ENCODE data around the gene DTX3.
"Not testable (repeated sequence)": the region's sequence is repeated elsewhere in the genome, so short reads cannot be mapped to it uniquely, and the experiment has no call there.

Gene DTX3

DNA sequence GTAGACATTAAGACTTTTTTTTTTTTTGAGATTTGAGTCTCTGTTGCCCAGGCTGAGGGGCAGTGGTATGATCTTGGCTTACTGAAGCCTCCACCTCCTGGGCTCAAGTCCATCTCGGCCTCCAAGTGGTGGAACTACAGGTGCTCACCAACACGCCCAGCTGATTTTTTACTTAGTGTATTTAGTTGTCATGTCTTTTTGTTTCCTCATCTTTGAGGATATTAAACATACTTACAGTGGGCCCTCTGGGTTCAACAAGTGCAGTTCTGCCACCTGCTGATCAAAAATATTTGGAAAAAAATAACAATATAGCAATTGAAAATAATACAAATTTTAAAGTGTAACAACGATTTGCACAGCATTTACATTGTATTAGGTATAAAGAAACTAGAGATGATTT lies 32.7 kb downstream of the DTX3 start:
- DNase-seq (ENCODE audit: low read depth): no peak
- TF ChIP-seq, protein P1, sequence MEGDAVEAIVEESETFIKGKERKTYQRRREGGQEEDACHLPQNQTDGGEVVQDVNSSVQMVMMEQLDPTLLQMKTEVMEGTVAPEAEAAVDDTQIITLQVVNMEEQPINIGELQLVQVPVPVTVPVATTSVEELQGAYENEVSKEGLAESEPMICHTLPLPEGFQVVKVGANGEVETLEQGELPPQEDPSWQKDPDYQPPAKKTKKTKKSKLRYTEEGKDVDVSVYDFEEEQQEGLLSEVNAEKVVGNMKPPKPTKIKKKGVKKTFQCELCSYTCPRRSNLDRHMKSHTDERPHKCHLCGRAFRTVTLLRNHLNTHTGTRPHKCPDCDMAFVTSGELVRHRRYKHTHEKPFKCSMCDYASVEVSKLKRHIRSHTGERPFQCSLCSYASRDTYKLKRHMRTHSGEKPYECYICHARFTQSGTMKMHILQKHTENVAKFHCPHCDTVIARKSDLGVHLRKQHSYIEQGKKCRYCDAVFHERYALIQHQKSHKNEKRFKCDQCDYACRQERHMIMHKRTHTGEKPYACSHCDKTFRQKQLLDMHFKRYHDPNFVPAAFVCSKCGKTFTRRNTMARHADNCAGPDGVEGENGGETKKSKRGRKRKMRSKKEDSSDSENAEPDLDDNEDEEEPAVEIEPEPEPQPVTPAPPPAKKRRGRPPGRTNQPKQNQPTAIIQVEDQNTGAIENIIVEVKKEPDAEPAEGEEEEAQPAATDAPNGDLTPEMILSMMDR (IDR thresholded peaks at IDR 0.05; ENCODE audit: control insufficient read depth, extremely low read depth, insufficient read depth): no peak
- H3K4me3 ChIP-seq (ENCODE audit: low read depth, low read length): no peak overlapping the region

DNA sequence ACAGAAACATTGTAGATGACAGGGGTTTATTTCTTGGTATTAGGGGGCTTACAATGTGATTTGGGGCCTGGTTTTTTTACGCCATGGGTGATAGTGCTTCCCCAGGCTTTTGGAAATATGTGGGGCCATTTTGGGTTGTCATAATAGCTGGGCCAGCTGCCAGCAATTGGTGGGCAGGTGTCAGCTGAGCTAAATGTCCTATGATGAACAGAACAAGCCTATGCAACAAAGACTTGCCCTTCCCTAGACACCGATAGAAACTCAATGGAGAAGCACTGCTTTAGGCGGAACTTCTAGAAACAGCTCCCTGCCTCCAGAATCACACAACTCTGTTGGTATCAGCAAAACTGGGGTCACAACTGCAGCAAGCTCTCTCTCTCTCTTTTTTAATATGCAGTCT lies 33.5 kb downstream of the DTX3 start:
- DNase-seq (ENCODE audit: low read depth): no peak
- no peak overlapping the region for H3K4me3 ChIP-seq (ENCODE audit: low read depth, low read length)
- TF ChIP-seq, protein P1 (IDR thresholded peaks at IDR 0.05; ENCODE audit: control insufficient read depth, extremely low read depth, insufficient read depth): no peak

DNA sequence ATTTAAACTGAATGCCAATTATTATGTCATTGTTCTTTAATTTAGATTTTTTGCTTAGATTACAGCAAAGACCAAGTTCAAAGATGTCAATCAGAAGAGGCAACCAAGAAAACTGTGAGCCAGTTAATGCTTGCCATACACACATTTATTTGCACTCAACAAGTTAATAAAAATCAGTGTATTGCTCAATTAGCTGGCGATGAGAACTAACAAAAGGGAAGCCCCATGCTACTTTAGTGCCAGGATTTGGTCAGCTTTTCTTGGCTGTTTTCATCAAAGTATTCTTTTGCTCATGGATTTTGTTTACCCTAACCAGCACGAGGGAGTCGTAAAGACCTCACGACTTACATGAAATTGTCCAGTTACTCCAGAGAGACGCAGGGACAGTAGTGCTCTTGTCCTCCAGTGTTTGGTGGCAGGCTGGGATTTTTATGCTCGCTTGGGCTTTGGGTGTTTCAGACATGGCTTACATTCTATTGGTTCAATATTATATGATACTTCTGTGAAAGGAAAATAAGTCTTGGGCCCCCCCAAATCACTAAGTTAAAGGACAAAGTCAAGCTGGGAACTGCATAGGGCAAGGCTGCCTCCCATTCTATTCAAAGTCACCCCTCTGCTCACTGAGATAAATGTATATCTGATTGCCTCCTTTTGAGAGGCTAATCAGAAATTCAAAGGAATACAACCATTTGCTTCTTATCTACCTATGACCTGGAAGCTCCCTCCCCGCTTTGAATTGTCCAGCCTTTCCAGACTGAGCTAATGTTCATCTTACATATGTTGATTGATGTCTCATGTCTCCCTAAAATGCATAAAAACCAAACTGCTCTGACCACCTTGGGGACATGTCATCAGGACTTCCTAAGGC lies 35.8 kb downstream of the DTX3 start:
- TF ChIP-seq, protein P1 (IDR thresholded peaks at IDR 0.05; ENCODE audit: control insufficient read depth, extremely low read depth, insufficient read depth): no peak
- DNase-seq (ENCODE audit: low read depth): no peak
- H3K4me3 ChIP-seq (ENCODE audit: low read depth, low read length): no peak overlapping the region

DNA sequence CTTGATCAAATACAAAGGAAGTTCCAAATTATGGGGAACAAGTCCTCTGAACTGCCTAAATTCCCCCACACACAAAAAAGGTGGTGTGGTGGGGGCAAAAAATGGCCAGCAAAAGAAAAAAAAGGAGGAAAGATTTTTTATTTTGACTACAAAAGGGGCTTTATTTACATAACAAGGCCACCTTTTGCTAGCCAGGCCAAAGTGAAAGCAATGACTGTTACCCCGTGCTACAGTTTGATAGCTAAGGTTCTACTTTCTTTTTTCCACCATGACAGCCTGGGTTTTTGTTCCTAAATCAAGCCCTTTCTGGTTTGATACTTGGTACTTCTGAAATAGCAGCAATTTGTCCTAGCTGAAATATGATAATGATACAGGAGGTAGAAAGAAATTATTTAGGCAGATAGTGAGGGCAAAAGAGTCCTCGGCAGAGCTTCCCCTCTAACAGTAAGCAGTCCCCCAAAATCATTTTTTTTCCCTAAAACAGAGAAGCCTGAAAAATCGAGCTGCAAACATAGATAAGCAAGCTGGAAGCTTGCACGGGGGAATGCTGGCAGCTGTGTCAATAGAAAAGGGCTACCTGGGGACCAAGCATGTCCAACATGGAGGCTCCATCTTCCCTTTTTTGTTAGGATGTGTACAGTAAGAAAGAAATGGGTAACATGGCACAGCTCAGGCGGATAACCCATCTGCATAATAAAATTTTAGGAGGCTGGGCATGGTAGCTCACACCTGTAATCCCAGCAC lies 37.2 kb downstream of the DTX3 start:
- TF ChIP-seq, protein P1 (IDR thresholded peaks at IDR 0.05; ENCODE audit: control insufficient read depth, extremely low read depth, insufficient read depth): no peak
- H3K4me3 ChIP-seq (ENCODE audit: low read depth, low read length): no peak overlapping the region
- DNase-seq (ENCODE audit: low read depth): no peak

DNA sequence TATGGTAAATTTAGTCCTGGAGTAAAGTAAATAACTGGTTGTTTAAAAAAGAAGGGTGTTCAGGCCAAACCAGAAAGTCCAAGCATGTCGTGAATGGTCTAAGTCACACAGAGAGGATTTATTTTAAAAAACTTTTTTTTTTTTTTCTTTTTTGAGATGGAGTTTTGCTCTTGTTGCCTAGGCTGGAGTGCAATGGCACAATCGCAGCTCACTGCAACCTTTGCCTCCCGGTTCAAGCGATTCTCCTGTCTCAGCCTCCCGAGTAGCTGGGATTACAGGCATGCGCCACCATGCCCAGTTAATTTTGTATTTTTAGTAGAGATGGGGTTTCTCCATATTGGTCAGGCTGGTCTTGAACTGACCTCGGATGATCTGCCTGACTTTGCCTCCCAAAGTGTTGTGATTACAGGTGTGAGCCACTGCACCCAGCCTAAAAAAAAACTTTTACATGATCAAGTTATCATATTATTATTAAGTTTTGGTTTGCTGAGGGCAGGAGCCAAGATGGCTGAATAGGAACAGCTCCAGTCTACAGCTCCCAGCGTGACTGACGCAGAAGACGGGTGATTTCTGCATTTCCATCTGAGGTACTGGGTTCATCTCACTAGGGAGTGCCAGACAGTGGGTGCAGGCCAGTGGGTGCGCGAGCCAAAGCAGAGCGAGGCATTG lies 41.5 kb downstream of the DTX3 start:
- not testable (repeated sequence) for DNase-seq (ENCODE audit: low read depth); H3K4me3 ChIP-seq (ENCODE audit: low read depth, low read length)

DNA sequence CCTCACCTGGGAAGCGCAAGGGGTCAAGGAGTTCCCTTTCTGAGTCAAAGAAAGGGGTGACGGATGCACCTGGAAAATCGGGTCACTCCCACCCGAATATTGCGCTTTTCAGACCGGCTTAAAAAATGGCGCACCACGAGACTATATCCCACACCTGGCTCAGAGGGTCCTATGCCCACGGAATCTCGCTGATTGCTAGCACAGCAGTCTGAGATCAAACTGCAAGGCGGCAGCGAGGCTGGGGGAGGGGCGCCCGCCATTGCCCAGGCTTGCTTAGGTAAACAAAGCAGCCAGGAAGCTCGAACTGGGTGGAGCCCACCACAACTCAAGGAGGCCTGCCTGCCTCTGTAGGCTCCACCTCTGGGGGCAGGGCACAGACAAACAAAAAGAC lies 42.0 kb downstream of the DTX3 start:
- not testable (repeated sequence) for H3K4me3 ChIP-seq (ENCODE audit: low read depth, low read length); DNase-seq (ENCODE audit: low read depth)

DNA sequence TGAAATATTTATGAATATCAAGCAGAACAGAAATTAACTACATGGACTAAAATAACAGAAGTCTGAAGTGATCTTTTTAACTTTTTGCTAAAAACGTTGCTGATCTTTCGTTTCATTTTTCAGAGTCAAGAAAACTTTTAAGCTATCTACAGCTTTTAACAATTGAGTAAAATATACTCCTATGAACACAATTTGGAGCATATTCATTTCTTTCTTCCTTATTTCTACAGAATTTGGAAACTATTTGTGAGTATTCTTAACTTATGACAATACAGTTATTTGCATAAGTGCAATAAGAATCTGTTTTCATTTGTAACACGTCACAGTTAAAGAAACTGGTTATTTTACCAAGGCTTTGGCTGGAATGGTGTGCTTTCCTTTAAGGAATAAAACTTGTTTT lies 49.4 kb downstream of the DTX3 start:
- TF ChIP-seq, protein P1 (IDR thresholded peaks at IDR 0.05; ENCODE audit: control insufficient read depth, extremely low read depth, insufficient read depth): no peak
- DNase-seq (ENCODE audit: low read depth): no peak
- H3K4me3 ChIP-seq (ENCODE audit: low read depth, low read length): no peak overlapping the region
